HG03139 (cell line): ENCODE data around the gene TMEM33.
"Not testable (repeated sequence)": the region's sequence is repeated elsewhere in the genome, so short reads cannot be mapped to it uniquely, and the experiment has no call there.

Source experiments
- ATAC-seq: cut with Tn5 transposase; IDR thresholded peaks from one replicate; pipeline ENCODE4 v1.9.1; 2021; ENCODE audit not compliant: unreplicated experiment

TMEM33 gene, protein sequence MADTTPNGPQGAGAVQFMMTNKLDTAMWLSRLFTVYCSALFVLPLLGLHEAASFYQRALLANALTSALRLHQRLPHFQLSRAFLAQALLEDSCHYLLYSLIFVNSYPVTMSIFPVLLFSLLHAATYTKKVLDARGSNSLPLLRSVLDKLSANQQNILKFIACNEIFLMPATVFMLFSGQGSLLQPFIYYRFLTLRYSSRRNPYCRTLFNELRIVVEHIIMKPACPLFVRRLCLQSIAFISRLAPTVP

GRCh38 chr4:41934901-41935651, at the start of gene TMEM33:
Gene TMEM33 (plus strand): TSS chr4:41935429. CDS start chr4:41935485, 56 bp downstream.
- peak; percentile 91 for ATAC-seq

DNA sequence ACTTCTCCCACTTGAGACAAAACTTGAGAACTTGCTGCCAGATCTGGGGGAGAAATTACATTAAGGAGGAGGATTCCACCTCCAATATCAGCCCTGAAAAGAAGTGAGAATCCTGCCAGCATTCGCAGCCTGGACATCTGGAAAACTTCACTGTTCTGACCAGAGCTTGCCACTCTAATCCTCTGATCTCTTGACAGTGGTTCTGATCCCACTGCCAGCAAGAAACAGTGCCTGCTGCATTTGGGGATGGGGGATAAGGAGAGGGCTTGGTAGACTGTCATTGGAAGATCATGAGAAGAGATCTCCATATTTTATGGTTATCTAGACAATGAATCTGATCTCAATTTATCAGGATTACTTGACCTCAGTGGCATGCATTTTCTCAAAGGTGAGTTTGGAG, 49.8 kb upstream of the TMEM33 start:
- no peak for ATAC-seq

DNA sequence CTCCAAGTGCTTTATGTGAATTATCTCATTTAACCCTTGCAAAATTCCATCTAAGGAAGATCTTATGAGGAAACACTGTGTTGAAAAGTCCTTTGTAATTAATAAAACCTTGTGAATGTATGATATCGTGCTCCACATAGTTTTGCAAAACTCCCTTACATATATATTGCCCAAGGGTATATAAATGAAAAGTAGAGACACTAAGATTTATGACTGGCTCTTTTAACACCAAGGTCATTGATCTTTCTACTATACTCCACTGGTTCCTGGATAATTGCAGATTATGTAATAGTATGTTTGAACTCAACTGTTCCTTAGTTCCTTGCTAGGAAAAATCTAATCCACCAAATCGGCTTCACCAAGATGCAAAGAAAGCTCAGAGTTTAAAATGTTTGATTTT, 48.0 kb upstream of the TMEM33 start:
- ATAC-seq: no peak

DNA sequence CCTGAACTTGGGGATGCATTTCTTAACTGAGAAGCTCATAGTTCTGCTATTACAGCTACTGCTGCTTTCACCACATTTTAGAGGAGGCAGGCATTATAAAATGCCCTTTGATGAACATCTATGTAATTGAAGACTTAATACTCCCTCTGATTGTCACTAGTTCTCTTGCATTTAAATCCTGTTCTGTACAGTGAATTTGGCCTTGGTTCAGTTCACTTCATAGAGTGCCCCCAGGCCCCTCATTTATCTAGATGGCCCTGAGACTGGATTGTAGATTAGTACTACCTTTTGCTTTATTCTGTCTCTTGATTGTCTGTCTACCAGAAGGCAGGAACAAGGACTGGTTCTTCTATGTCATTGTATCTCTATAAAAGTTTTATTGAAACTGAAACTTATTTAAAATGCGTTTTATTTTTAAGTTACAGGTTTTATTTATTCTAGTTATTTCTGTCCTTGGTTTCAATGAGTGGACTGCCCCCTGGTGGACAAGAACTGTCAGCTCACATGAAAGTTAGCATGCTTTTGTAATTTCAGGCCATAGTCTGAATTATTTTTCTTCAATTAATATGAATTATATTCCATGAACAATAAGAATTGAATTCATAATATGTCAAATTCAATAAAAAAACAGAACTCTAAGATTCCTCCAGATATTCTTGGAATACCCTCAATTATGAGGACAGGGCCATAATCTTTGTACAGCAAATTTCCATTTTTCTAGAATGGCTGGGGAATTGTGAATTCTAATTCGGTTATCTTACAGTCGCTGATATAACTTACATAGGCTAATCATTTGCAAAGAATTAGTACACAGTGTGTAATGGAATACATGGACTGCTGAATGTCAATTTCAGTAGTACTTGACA, 47.2 kb upstream of the TMEM33 start:
- no peak for ATAC-seq

DNA sequence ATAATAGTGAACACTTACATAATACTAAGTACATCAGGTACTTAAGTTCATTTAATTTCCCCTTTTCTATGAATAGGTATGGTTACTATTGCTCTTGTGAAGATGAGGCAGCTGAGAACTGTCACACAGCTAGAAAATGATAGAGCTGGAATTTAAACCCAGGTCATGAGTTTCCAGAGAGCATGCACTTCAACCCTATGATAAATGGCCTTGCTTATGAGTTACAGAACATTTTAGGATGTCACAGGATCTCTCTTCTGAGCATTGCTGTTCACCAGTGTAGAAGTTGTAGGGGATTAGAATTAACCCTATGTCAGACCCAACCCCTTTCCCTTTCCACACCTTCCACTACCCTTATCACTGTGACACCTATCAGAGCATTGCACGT, 46.5 kb upstream of the TMEM33 start:
- ATAC-seq: no peak

DNA sequence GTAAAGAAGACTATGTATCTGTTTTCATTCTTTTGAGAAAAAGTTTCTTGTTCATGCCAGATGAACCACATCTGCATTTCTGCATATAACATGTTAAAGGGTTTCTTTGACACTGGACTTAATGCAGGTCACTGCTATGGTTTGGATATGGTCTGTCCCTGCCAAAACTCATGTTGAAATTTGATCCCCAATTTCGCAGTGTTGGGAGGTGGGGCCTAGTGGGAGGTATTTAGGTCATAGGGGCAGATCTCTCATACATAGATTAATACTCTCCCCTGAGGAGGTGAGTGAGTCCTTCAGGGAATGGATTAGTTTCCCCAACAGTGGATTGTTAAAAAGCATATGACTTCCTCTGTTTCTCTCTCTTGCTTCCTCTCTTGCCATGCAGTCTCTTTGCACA, 45.9 kb upstream of the TMEM33 start:
- no peak for ATAC-seq

DNA sequence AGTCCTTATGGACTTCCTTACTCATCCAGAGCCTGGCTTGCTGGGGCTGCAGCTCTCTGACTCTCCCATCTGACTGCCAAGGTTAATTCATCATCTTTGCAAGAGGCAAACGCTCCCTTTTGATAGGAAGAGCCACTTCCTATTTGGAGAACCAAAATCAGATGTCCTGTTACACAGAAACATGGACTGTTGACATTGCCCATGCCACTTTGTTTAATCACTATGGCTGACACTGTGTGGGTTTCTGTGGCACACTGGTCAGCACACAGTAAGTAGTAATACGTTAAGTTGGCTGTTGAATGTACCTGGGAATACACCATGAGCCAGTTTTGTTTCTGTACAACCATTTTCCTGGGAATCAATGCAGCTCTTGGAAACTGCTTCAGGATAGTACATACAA, 45.1 kb upstream of the TMEM33 start:
- ATAC-seq: no peak

DNA sequence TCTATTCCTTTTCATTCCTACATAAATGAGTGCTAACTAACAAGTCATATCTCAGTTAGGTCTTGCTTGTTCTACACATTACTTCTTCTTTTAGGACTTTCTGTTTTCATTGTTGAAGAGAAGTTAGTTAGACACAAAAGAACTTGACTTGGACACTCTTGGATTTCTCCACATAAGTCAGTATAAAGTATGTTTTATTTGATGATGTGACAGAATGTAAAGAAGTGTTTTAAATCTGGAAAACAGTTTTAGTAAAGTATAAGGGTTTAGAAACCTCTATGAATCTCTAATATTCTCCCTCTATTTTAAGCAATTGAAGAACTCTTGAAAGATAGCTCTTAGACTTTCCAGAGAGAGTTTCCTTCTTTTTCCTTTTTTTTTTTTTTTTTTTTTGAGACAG, 38.6 kb upstream of the TMEM33 start:
- ATAC-seq: no peak

DNA sequence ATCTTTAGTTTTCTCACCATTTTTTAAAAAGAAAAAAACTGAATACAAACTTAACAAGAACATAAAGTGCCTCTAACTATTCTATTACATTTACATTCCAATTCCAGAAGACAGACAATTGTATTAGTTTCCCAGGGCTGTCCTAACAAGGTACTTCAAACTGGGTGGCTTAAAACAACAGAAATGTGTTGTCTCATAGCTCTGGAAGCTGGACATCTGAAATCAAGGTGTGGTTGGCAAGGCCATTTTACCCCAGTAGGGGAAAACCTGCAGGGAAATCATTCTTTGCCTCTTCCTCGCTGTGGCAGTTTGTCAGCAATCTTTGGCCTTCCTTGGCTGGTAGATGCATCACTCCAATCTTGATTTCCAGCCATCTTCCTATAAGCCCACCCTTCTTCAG, 37.5 kb upstream of the TMEM33 start:
- ATAC-seq: no peak

- ATAC-seq: not testable (repeated sequence)
Measured at GRCh38 chr4:41909136-41909535, 26.1 kb upstream of the TMEM33 start.

DNA sequence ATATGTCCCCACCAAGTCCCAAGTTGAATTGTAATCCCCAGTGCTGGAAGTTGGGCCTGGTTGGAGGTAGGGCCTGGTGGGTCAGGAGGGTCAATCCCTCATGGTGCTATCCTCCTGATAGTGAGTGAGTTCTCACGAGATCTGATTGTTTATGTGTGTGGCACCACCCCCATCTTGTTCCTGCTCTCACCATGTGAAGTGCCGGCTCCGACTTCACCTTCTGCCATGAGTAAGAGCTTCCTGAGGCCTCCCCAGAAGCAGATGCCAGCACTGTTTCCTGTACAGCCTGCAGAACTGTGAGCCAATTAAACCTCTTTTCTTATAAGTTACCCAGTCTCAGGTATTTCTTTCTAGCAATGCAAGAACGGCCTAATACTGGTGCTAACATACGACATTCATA, 22.7 kb upstream of the TMEM33 start:
- no peak for ATAC-seq

- ATAC-seq: no peak
Measured at GRCh38 chr4:41913509-41913908, 21.7 kb upstream of the TMEM33 start.

DNA sequence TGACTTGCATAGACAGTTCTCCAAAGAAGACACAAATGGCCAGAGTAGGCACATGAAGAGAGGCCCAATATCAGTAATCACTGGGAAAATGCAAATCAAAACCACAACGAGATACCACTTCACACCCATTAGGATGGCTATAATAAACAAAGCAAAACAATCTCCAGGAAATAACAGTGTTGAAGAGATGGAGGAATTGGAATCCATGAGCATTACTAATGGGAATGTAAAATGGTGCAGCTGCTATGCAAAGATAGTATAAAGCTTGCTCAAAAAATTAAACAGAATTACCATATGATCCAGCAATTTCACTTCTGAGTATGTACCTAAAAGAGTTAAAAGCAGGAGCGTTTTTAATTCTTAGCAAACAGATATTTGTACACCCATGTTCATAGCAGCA, 17.0 kb upstream of the TMEM33 start:
- ATAC-seq: no peak

DNA sequence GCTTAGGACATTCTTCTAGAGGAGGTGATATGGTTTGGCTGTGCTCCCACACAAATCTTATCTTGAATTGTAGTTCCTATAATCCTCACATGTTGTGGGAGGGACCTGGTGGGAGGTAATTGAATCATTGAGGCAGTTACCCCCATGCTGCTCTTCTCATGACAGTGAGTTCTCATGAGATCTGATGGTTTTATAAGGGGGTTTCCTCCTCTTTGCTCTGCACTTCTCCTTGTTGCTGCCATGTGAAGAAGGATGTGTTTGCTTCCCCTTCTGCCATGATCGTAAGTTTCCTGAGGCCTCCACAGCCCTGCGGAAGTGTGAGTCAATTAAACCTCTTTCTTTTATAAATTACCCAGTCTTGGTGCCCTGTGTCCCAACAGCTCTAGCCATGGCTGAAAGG, 14.8 kb upstream of the TMEM33 start:
- not testable (repeated sequence) for ATAC-seq

DNA sequence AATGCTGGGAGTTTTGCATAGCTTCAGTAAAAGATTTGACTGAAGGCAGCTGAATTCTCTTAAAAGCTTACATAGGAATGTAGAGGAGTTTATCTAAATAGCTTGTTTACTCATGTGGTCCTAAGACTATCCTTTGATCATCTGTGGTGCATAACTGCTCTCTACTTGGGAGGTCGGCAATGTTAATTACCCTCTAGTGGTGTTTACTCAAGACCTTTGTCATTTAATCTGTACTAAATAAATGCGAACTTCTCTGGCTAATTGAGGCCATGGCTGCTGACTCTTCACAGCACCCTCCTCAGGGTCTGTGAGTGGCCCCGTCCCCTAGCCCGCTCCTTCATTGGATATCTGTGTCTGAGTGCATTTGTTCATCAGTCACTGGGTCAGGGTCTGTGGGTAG, 13.8 kb upstream of the TMEM33 start:
- no peak for ATAC-seq

- ATAC-seq: no peak
Measured at GRCh38 chr4:41927796-41928499, 7.3 kb upstream of the TMEM33 start.

- no peak for ATAC-seq
Measured at GRCh38 chr4:41930139-41930831, 4.9 kb upstream of the TMEM33 start.

GRCh38 chr4:41932988-41933387, 2.2 kb upstream of the TMEM33 start:
- no peak for ATAC-seq

- ATAC-seq: no peak
Measured at GRCh38 chr4:41933997-41934503, 1.2 kb upstream of the TMEM33 start.

- ATAC-seq: no peak
Measured at GRCh38 chr4:41934514-41934900, 722 bp upstream of the TMEM33 start.
